Lung (tissue), 12 donors: ENCODE results near the gene APOL3. TPM values are rescaled to one million over a fixed set of nuclear protein-coding genes. Genes with fewer than 3 reads are reported as not detected.

Experiments
- ATAC-seq: fragments of 200-7000 bp; cut with Tn5 transposase; one replicate; pipeline ENCODE4 v1.9.1; 2020; ENCODE audit warnings: moderate number of reproducible peaks; ENCODE audit not compliant: insufficient read depth, low FRiP score
- DNase-seq, 3 donors: peaks; one replicate each; pipeline ENCODE4 v3.0.0-alpha.2; 2013 to 2017
- H3K27ac ChIP-seq, 2 donors: one replicate each; pipeline ENCODE4 v1.5.1; 2013; ENCODE audit warnings: mild to moderate bottlenecking in 2 of 2, moderate library complexity in 2 of 2, control low read depth in 1 of 2, inconsistent platforms in 1 of 2, low read depth in 1 of 2, low read length in 1 of 2
- H3K27me3 ChIP-seq, 3 donors: one replicate each; pipeline ENCODE4 v1.5.1; 2013; ENCODE audit warnings: low read length in 2 of 3; ENCODE audit not compliant: control insufficient read depth in 3 of 3, insufficient read depth in 3 of 3
- H3K36me3 ChIP-seq, 4 donors: one replicate each; pipeline ENCODE4 v1.5.1; 2013; ENCODE audit warnings: low read length in 4 of 4, mild to moderate bottlenecking in 1 of 4, moderate library complexity in 1 of 4; ENCODE audit not compliant: control insufficient read depth in 4 of 4, insufficient read depth in 4 of 4
- H3K4me1 ChIP-seq, 5 donors: one replicate each; pipeline ENCODE4 v1.5.1; 2013; ENCODE audit warnings: low read length in 5 of 5, mild to moderate bottlenecking in 2 of 5, moderate library complexity in 1 of 5; ENCODE audit not compliant: control insufficient read depth in 5 of 5, insufficient read depth in 5 of 5
- H3K4me3 ChIP-seq: one replicate; pipeline ENCODE4 v1.5.1; 2013; ENCODE audit warnings: mild to moderate bottlenecking, control low read depth, moderate library complexity
- H3K9ac ChIP-seq, 2 donors: one replicate each; pipeline ENCODE4 v1.5.1; 2013; ENCODE audit warnings: low read length in 2 of 2, control low read depth in 1 of 2; ENCODE audit not compliant: insufficient read depth in 1 of 2
- H3K9me3 ChIP-seq, 4 donors: one replicate each; pipeline ENCODE4 v1.5.1; 2013; ENCODE audit warnings: low read length in 3 of 4, mild to moderate bottlenecking in 1 of 4, moderate library complexity in 1 of 4; ENCODE audit not compliant: control insufficient read depth in 4 of 4, insufficient read depth in 3 of 4
- CTCF ChIP-seq: IDR thresholded peaks from 2 replicates; pipeline ENCODE4 v1.5.1; 2012; ENCODE audit warnings: mild to moderate bottlenecking; ENCODE audit errors: control extremely low read depth, extremely low read depth
- WGBS, 2 donors: extraction: QIAGEN DNeasy Blood & Tissue Kit; methylation state at CpG; one replicate each; pipeline ENCODE4 v1.1.7; 2013; 5-methylcytosine and 5-hydroxymethylcytosine counted together
- polyA plus RNA-seq, 2 donors: library from polyadenylated mRNA; stranded (reverse); fragments of 200-250 nt; gene quantifications; one replicate each; pipeline ENCODE4 v1.2.1, GENCODE V29; 2013
- total RNA-seq, 2 donors: library from RNA; depleted of rRNA in 1 of 2; stranded (reverse); fragments of >200 nt in 1 of 2; gene quantifications; one replicate each; pipeline ENCODE4 v1.2.1, GENCODE V29; 2014 to 2021
- donor health status: control.
- donor health status: control.
- donor health status: Bipolar disorder and iron deficiency.
- donor health status: healthy.
- donor health status: DM: yes; HTN: yes; CAD: no.

APOL3 gene
- total and polyA plus RNA-seq, 4 donors, result 26.2 to 50.9 (median 44.7) TPM

GRCh38 chr22:36183446-36183845, 22.9 kb upstream of the APOL3 start:
- DNase-seq, result no peak
- Histone ChIP-seq H3K27me3 (no peaks in the 10 kb centered on the region), H3K9ac (no peak overlapping the region), H3K36me3 (no peaks in the 10 kb centered on the region), H3K9me3 (no peaks in the 10 kb centered on the region), H3K4me3 (no peak overlapping the region), H3K27ac (no peak overlapping the region), H3K4me1 (peaks cover 0 to 2% (median 0%) of the 10 kb centered on the region in 5 donors)
- no peak for ATAC-seq
- no peak for TF ChIP-seq CTCF
- 93 to 95% methylated on average over 7 of the region's 7 CpGs for whole genome bisulfite sequencing, 2 donors

GRCh38 chr22:36182857-36183256, 22.3 kb upstream of the APOL3 start:
- no peaks in the 10 kb centered on the region for H3K36me3 ChIP-seq
- no peak overlapping the region for H3K4me3 ChIP-seq
- no peaks in the 10 kb centered on the region for H3K9me3 ChIP-seq
- H3K4me1 ChIP-seq, result peaks cover 0 to 2% (median 0%) of the 10 kb centered on the region in 5 donors
- no peaks in the 10 kb centered on the region for H3K27me3 ChIP-seq
- no peak for DNase-seq
- ATAC-seq, result no peak
- H3K27ac ChIP-seq, result no peak overlapping the region
- WGBS, 2 donors, result 95 to 99% methylated on average over 6 of the region's 6 CpGs
- no peak for TF ChIP-seq CTCF
- no peak overlapping the region for H3K9ac ChIP-seq

- H3K9ac ChIP-seq, result no peak overlapping the region
- no peak for TF ChIP-seq CTCF
- no peak for DNase-seq
- H3K9me3 ChIP-seq, result no peaks in the 10 kb centered on the region
- peaks cover 0 to 2% (median 0%) of the 10 kb centered on the region in 5 donors for H3K4me1 ChIP-seq
- no peak for ATAC-seq
- H3K27me3 ChIP-seq, result no peaks in the 10 kb centered on the region
- H3K4me3 ChIP-seq, result no peak overlapping the region
- H3K27ac ChIP-seq, result no peak overlapping the region
- H3K36me3 ChIP-seq, result no peaks in the 10 kb centered on the region
- 83 to 88% methylated on average over 7 of the region's 7 CpGs for WGBS, 2 donors
Observed at GRCh38 chr22:36182056-36182455, 21.5 kb upstream of the APOL3 start.

GRCh38 chr22:36180928-36181327, 20.4 kb upstream of the APOL3 start:
- H3K36me3 ChIP-seq, result no peaks in the 10 kb centered on the region
- DNase-seq (no peak), ATAC-seq (no peak)
- H3K4me3 ChIP-seq, result no peak overlapping the region
- H3K4me1 ChIP-seq, result peaks cover 0 to 2% (median 0%) of the 10 kb centered on the region in 5 donors
- H3K27me3 ChIP-seq, result no peaks in the 10 kb centered on the region
- WGBS, 2 donors, result 86 to 96% methylated on average over 6 of the region's 6 CpGs
- no peak overlapping the region for H3K27ac ChIP-seq
- TF ChIP-seq CTCF, result no peak
- H3K9me3 ChIP-seq, result no peaks in the 10 kb centered on the region
- H3K9ac ChIP-seq, result no peak overlapping the region
